ENCODE data around the gene UPP1. TPM values are rescaled to one million over a fixed set of nuclear protein-coding genes. Genes with fewer than 3 reads are reported as not detected.
A peak's percentile ranks its signal among the peaks of the same experiment; 100 is the strongest.

The UPP1 gene
- total and polyA plus RNA-seq, 4 experiments from 2014 or later = 52.7 to 123 (median 80.7) TPM

GRCh38 chr7:48084727-48085432 is 4.2 kb upstream of the UPP1 start:
- Mint-ChIP-seq H3K27me3 (no peaks in the 10 kb centered on the region), H3K36me3 (peaks cover 0 to 9% of the 10 kb centered on the region in 2 donors), H3K27ac (peak overlapping the region; percentile 83 to 98 (median 90)), H3K4me1 (peaks cover 43 to 68% (median 54%) of the 10 kb centered on the region in 4 donors), H3K9me3 (no peaks in the 10 kb centered on the region), H3K4me3 (peak overlapping the region in 7 of 8 donors; percentile 29 to 84 (median 55))
- CTCF ChIA-PET (ENCODE audit: partially characterized antibody) = interaction anchor here (1.1 to 8.8 kb wide), 6 partner anchors 17 to 93 kb away, joined by 3 to 42 read pairs (median 4); partner anchors contain the start of gene C7orf57
- Histone ChIP-seq H3K4me3 (ENCODE audit: low read length in 2 of 2) (no peak overlapping the region), H3K27me3 (ENCODE audit: insufficient read depth, low read length) (no peaks in the 10 kb centered on the region), H3K4me1 (ENCODE audit: insufficient read depth, low read length) (peaks cover 64% of the 10 kb centered on the region), H3K36me3 (ENCODE audit: insufficient read depth, low read length) (no peaks in the 10 kb centered on the region), H3K27ac (ENCODE audit: low read depth, low read length) (peak overlapping the region; percentile 39), H3K9me3 (ENCODE audit: control insufficient read depth in 1 of 2, low read length in 2 of 2) (no peaks in the 10 kb centered on the region)
- DNase-seq = peak; percentile 38 to 89 (median 47)
- intact Hi-C loops (cut with micrococcal nuclease) = no loop called here
- POLR2A ChIA-PET (ENCODE audit: partially characterized antibody) = interaction anchor here (0.8 to 4.4 kb wide), 12 partner anchors 10 to 102 kb away, joined by 3 to 24 read pairs (median 4); partner anchors contain the start of gene C7orf57

- Mint-ChIP-seq H3K9me3 (no peaks in the 10 kb centered on the region), H3K4me3 (peak overlapping the region in 7 of 8 donors; percentile 29 to 84 (median 55)), H3K27me3 (no peaks in the 10 kb centered on the region), H3K27ac (peak overlapping the region; percentile 83 to 98 (median 90)), H3K36me3 (peaks cover 2 to 10% of the 10 kb centered on the region in 2 donors), H3K4me1 (peaks cover 44 to 72% (median 58%) of the 10 kb centered on the region in 4 donors)
- DNase-seq = no peak
- no peak overlapping the region for H3K4me3 ChIP-seq (ENCODE audit: low read length in 2 of 2)
- no peaks in the 10 kb centered on the region for H3K9me3 ChIP-seq (ENCODE audit: control insufficient read depth in 1 of 2, low read length in 2 of 2)
- no peaks in the 10 kb centered on the region for H3K36me3 ChIP-seq (ENCODE audit: insufficient read depth, low read length)
- peaks cover 70% of the 10 kb centered on the region for H3K4me1 ChIP-seq (ENCODE audit: insufficient read depth, low read length)
- H3K27ac ChIP-seq (ENCODE audit: low read depth, low read length) = peak overlapping the region; percentile 39
- CTCF ChIA-PET (ENCODE audit: partially characterized antibody) = interaction anchor here (1.1 to 8.8 kb wide), 5 partner anchors 17 to 94 kb away, joined by 3 to 42 read pairs (median 5); partner anchors contain the start of gene C7orf57
- no peaks in the 10 kb centered on the region for H3K27me3 ChIP-seq (ENCODE audit: insufficient read depth, low read length)
- POLR2A ChIA-PET (ENCODE audit: partially characterized antibody) = interaction anchor here (0.8 to 4.4 kb wide), 9 partner anchors 10 to 93 kb away, joined by 3 to 24 read pairs (median 5); partner anchors contain the start of gene C7orf57
- intact Hi-C loops (cut with micrococcal nuclease) = no loop called here
These were observed 3.7 kb upstream of the UPP1 start for GRCh38 chr7:48085433-48085791.

- Histone ChIP-seq H3K9me3 (ENCODE audit: control insufficient read depth in 1 of 2, low read length in 2 of 2) (no peaks in the 10 kb centered on the region), H3K27me3 (ENCODE audit: insufficient read depth, low read length) (no peaks in the 10 kb centered on the region), H3K27ac (ENCODE audit: low read depth, low read length) (peak overlapping the region; percentile 39), H3K36me3 (ENCODE audit: insufficient read depth, low read length) (no peaks in the 10 kb centered on the region), H3K4me1 (ENCODE audit: insufficient read depth, low read length) (peaks cover 75% of the 10 kb centered on the region), H3K4me3 (ENCODE audit: low read length in 2 of 2) (no peak overlapping the region)
- intact Hi-C loops (cut with micrococcal nuclease) = no loop called here
- Mint-ChIP-seq H3K27ac (peak overlapping the region; percentile 87 to 98 (median 90)), H3K4me1 (peaks cover 48 to 77% (median 62%) of the 10 kb centered on the region in 4 donors), H3K9me3 (no peaks in the 10 kb centered on the region), H3K4me3 (peak overlapping the region in 1 of 8 donors; percentile 84), H3K27me3 (no peaks in the 10 kb centered on the region), H3K36me3 (peaks cover 7 to 16% of the 10 kb centered on the region in 2 donors)
- ChIA-PET CTCF (ENCODE audit: partially characterized antibody) (interaction anchor here (1.1 to 8.8 kb wide), 4 partner anchors 24 to 94 kb away, joined by 3 to 42 read pairs (median 12); partner anchors contain the start of gene C7orf57), POLR2A (ENCODE audit: partially characterized antibody) (interaction anchor here (1.2 to 4.4 kb wide), 9 partner anchors 9 to 94 kb away, joined by 3 to 24 read pairs (median 3); partner anchors contain the start of gene C7orf57)
- DNase-seq = no peak
These were observed 3.1 kb upstream of the UPP1 start for GRCh38 chr7:48085942-48086341.

- Mint-ChIP-seq H3K27me3 (no peaks in the 10 kb centered on the region), H3K27ac (peak overlapping the region; percentile 87 to 98 (median 91)), H3K36me3 (peaks cover 20 to 29% of the 10 kb centered on the region in 2 donors), H3K4me3 (peak overlapping the region; percentile 47 to 78 (median 71)), H3K4me1 (peaks cover 57 to 91% (median 75%) of the 10 kb centered on the region in 4 donors), H3K9me3 (no peaks in the 10 kb centered on the region)
- intact Hi-C loops (cut with micrococcal nuclease) = no loop called here
- Histone ChIP-seq H3K27me3 (ENCODE audit: insufficient read depth, low read length) (no peaks in the 10 kb centered on the region), H3K9me3 (ENCODE audit: control insufficient read depth in 1 of 2, low read length in 2 of 2) (no peaks in the 10 kb centered on the region), H3K4me3 (ENCODE audit: low read length in 2 of 2) (no peak overlapping the region), H3K27ac (ENCODE audit: low read depth, low read length) (peak overlapping the region; percentile 47), H3K4me1 (ENCODE audit: insufficient read depth, low read length) (peaks cover 89% of the 10 kb centered on the region), H3K36me3 (ENCODE audit: insufficient read depth, low read length) (peaks cover 11% of the 10 kb centered on the region)
- CTCF ChIA-PET (ENCODE audit: partially characterized antibody) = interaction anchor here (0.9 to 8.8 kb wide), 6 partner anchors 9 to 109 kb away, joined by 3 to 42 read pairs (median 7); no protein-coding TSS in a partner anchor
- DNase-seq = peak; percentile 28 to 58 (median 34)
- POLR2A ChIA-PET (ENCODE audit: partially characterized antibody) = interaction anchor here (1.0 to 3.8 kb wide), 10 partner anchors 9 to 95 kb away, joined by 3 to 62 read pairs (median 6); no protein-coding TSS in a partner anchor
These were observed 1.7 kb upstream of the UPP1 start for GRCh38 chr7:48087349-48087748.

- Histone ChIP-seq H3K27ac (ENCODE audit: low read depth, low read length) (peak overlapping the region; percentile 76), H3K36me3 (ENCODE audit: insufficient read depth, low read length) (peaks cover 18% of the 10 kb centered on the region), H3K9me3 (ENCODE audit: control insufficient read depth in 1 of 2, low read length in 2 of 2) (no peaks in the 10 kb centered on the region), H3K27me3 (ENCODE audit: insufficient read depth, low read length) (no peaks in the 10 kb centered on the region), H3K4me1 (ENCODE audit: insufficient read depth, low read length) (peaks cover 90% of the 10 kb centered on the region), H3K4me3 (ENCODE audit: low read length in 2 of 2) (peak overlapping the region; percentile 70 to 88)
- POLR2A ChIA-PET (ENCODE audit: partially characterized antibody) = interaction anchor here (0.6 to 3.8 kb wide), 14 partner anchors 10 to 110 kb away, joined by 3 to 62 read pairs (median 4); partner anchors contain the start of genes C7orf57 and HUS1
- Mint-ChIP-seq H3K36me3 (peaks cover 33 to 38% of the 10 kb centered on the region in 2 donors), H3K9me3 (no peaks in the 10 kb centered on the region), H3K4me3 (peak overlapping the region; percentile 86 to 97 (median 93)), H3K27me3 (no peaks in the 10 kb centered on the region), H3K4me1 (peaks cover 54 to 89% (median 72%) of the 10 kb centered on the region in 4 donors), H3K27ac (peak overlapping the region; percentile 88 to 98 (median 94))
- CTCF ChIA-PET (ENCODE audit: partially characterized antibody) = interaction anchor here (1.0 to 8.8 kb wide), 7 partner anchors 8 to 110 kb away, joined by 3 to 42 read pairs (median 4); no protein-coding TSS in a partner anchor
- peak in 1 of 5 donors; percentile 87 for DNase-seq
- intact Hi-C loops (cut with micrococcal nuclease) = loop anchor here (1.0 kb wide), 5 partner anchors 10 to 109 kb away; partner anchors contain the start of genes C7orf57 and HUS1
These were observed 463 bp upstream of the UPP1 start for GRCh38 chr7:48088559-48089045.

- H3K36me3 Mint-ChIP-seq = peaks cover 43 to 53% of the 10 kb centered on the region in 2 donors
- H3K4me3 Mint-ChIP-seq = peak overlapping the region; percentile 89 to 97 (median 93)
- ChIA-PET CTCF (ENCODE audit: partially characterized antibody) (interaction anchor here (1.1 to 8.8 kb wide), 5 partner anchors 8 to 99 kb away, joined by 4 to 42 read pairs (median 22); no protein-coding TSS in a partner anchor), POLR2A (ENCODE audit: partially characterized antibody) (interaction anchor here (2.0 to 3.8 kb wide), 4 partner anchors 8 to 98 kb away, joined by 12 to 62 read pairs (median 16); partner anchors contain the start of gene C7orf57)
- peaks cover 0 to 4% (median 0%) of the 10 kb centered on the region in 8 donors for H3K9me3 Mint-ChIP-seq
- Histone ChIP-seq H3K4me3 (ENCODE audit: low read length in 2 of 2) (peak overlapping the region; percentile 70 to 92), H3K9me3 (ENCODE audit: control insufficient read depth in 1 of 2, low read length in 2 of 2) (no peaks in the 10 kb centered on the region), H3K27ac (ENCODE audit: low read depth, low read length) (peak overlapping the region; percentile 76), H3K27me3 (ENCODE audit: insufficient read depth, low read length) (no peaks in the 10 kb centered on the region), H3K36me3 (ENCODE audit: insufficient read depth, low read length) (peaks cover 25% of the 10 kb centered on the region), H3K4me1 (ENCODE audit: insufficient read depth, low read length) (peaks cover 90% of the 10 kb centered on the region)
- intact Hi-C loops (cut with micrococcal nuclease) = no loop called here
- H3K27ac Mint-ChIP-seq = peak overlapping the region; percentile 80 to 97 (median 88)
- no peak for DNase-seq
- H3K27me3 Mint-ChIP-seq = no peaks in the 10 kb centered on the region
- peaks cover 50 to 91% (median 74%) of the 10 kb centered on the region in 4 donors for H3K4me1 Mint-ChIP-seq
These were observed 1.2 kb downstream of the UPP1 start for GRCh38 chr7:48090095-48090805.
